ENCODE data around the gene FGD6. TPM values are rescaled to one million over a fixed set of nuclear protein-coding genes. Genes with fewer than 3 reads are reported as not detected.

Gene FGD6
- total RNA-seq, 6 experiments from 2014 or later: 3.5 to 7.8 (median 5.1) TPM

DNA sequence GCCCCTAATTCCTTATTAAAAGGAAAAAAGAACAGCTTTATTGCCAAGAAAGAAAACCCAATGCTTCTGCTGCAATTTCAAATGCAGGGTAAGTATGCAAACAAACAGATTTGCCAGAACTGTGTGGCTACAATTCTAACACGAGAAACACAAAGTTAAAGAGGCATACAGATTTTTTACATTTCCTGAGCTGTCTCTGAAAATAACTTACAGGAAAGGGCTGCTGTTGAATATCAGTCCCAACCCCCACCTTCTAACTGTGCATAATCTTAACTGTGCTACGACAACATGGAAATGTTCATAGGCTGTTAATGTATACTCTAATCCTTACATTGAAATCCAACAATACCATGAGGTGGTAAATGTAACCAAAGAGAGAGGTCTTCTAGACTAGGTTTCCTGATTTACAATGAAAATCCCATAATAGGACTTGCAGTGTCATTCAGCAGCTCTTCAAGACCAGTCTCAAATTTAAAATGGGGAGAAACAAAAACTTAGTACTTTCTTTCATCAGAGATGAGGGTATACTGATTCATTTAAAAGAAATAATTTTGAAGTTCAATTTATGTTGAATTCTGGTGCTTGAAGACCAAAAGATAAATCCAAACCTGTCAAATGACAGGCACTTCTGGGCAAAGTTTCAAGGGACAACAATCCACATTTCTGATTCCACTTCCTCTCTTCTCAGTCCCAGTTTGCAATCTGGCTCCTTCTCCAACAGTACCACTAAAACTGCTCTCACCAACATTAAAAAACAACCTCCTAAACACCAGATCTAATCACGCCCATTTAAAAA, 14.4 kb downstream of the FGD6 start:
- WGBS (ENCODE audit: insufficient coverage, low coverage, low lambda C conversion rate, missing lambda C conversion rate): 55% methylated on average over 3 of the region's 3 CpGs
- DNase-seq (no peak), ATAC-seq (peak in 3 of 4 donors; percentile 42 to 56 (median 47))
- TF ChIP-seq, protein P1, sequence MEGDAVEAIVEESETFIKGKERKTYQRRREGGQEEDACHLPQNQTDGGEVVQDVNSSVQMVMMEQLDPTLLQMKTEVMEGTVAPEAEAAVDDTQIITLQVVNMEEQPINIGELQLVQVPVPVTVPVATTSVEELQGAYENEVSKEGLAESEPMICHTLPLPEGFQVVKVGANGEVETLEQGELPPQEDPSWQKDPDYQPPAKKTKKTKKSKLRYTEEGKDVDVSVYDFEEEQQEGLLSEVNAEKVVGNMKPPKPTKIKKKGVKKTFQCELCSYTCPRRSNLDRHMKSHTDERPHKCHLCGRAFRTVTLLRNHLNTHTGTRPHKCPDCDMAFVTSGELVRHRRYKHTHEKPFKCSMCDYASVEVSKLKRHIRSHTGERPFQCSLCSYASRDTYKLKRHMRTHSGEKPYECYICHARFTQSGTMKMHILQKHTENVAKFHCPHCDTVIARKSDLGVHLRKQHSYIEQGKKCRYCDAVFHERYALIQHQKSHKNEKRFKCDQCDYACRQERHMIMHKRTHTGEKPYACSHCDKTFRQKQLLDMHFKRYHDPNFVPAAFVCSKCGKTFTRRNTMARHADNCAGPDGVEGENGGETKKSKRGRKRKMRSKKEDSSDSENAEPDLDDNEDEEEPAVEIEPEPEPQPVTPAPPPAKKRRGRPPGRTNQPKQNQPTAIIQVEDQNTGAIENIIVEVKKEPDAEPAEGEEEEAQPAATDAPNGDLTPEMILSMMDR (IDR thresholded peaks at IDR 0.05): no peak
- no peak for TF ChIP-seq POLR2A (IDR thresholded peaks at IDR 0.05)
- intact Hi-C loops (cut with DNase I): no loop called here
- Histone ChIP-seq H3K9me3 (no peaks in the 10 kb centered on the region), H3K4me1 (peaks cover 0 to 10% (median 0%) of the 10 kb centered on the region in 4 donors), H3K27me3 (no peaks in the 10 kb centered on the region), H3K36me3 (no peaks in the 10 kb centered on the region), H3K27ac (peak overlapping the region in 2 of 3 donors; percentile 15 to 21), H3K4me3 (no peak overlapping the region)

- TF ChIP-seq, protein P1 (IDR thresholded peaks at IDR 0.05): no peak
- TF ChIP-seq POLR2A (IDR thresholded peaks at IDR 0.05): no peak
- Histone ChIP-seq H3K9me3 (no peaks in the 10 kb centered on the region), H3K4me3 (no peak overlapping the region), H3K27me3 (no peaks in the 10 kb centered on the region), H3K36me3 (no peaks in the 10 kb centered on the region), H3K4me1 (peaks cover 0 to 10% (median 0%) of the 10 kb centered on the region in 4 donors), H3K27ac (peak overlapping the region in 1 of 3 donors; percentile 5)
- ATAC-seq (no peak), DNase-seq (no peak)
- intact Hi-C loops (cut with DNase I): no loop called here
- WGBS (ENCODE audit: insufficient coverage, low coverage, low lambda C conversion rate, missing lambda C conversion rate): 85% methylated on average over 4 of the region's 4 CpGs
Observed at GRCh38 chr12:95201056-95201670, 16.1 kb downstream of the FGD6 start.

DNA sequence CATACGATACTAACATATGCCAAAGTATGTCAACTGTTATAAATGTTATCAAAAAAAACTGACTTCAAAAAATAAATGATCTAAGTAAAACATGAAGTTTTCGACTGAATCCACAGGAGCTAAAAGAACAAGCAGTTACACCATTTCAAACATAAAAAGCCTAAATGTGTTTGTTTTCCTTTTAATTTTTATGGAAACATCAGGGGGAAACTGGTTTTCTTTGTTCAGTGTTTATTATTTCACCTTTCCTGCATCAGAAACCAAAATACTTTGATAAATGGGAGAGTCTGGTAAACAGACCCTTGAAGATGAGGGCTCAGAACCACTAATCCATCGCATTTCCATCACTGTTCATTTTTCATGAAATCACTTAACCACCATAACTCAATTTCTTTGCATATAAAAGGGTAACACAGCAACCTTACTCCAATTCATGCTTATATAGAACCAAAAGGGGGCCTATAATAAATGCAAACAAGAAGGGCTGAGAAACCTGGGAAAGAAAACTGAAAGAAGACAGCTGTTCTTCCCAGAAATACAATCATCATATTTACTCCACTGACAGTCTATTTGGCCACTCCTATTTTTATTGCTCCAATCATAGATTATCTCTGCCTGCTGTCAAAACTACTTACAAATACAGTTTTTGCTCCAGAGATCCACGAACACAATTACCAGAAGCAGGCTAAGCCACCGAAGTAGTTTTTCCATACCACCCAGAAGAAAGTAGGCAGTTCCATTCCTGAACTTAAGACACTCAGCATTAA, 17.0 kb downstream of the FGD6 start:
- H3K27me3 ChIP-seq: no peaks in the 10 kb centered on the region
- peak in 1 of 4 donors; percentile 17 for ATAC-seq
- TF ChIP-seq, protein P1 (IDR thresholded peaks at IDR 0.05): no peak
- no peak for TF ChIP-seq POLR2A (IDR thresholded peaks at IDR 0.05)
- peak overlapping the region in 1 of 3 donors; percentile 5 for H3K27ac ChIP-seq
- H3K36me3 ChIP-seq: no peaks in the 10 kb centered on the region
- peaks cover 0 to 10% (median 0%) of the 10 kb centered on the region in 4 donors for H3K4me1 ChIP-seq
- H3K9me3 ChIP-seq: no peaks in the 10 kb centered on the region
- no peak for DNase-seq
- no peak overlapping the region for H3K4me3 ChIP-seq
- intact Hi-C loops (cut with DNase I): no loop called here
- WGBS (ENCODE audit: insufficient coverage, low coverage, low lambda C conversion rate, missing lambda C conversion rate): 78% methylated on average over 5 of the region's 5 CpGs

DNA sequence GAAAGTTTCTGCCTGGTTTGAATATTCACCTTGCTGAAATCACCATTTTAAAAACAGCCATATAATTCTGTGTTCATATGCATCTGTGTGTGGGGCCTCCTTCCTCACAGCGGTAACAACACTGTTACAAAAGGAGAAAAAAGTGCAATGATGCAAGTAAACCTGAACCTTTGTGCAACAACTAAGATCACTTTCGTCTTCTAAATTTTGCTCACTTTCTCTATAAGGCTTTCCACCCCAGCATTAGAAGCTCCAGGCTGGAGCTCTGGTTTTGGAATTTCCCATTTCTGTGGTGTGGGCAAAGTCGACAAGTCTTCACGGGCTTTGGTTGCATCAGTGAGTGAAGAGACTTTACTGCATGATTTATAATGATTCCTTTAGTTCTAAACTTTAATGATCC, 18.4 kb downstream of the FGD6 start:
- TF ChIP-seq, protein P1 (IDR thresholded peaks at IDR 0.05): no peak
- no peak for TF ChIP-seq POLR2A (IDR thresholded peaks at IDR 0.05)
- 20% methylated on average over 3 of the region's 4 CpGs for WGBS (ENCODE audit: insufficient coverage, low coverage, low lambda C conversion rate, missing lambda C conversion rate)
- Histone ChIP-seq H3K27me3 (no peaks in the 10 kb centered on the region), H3K4me3 (no peak overlapping the region), H3K36me3 (no peaks in the 10 kb centered on the region), H3K27ac (peak overlapping the region in 1 of 3 donors; percentile 23), H3K9me3 (no peaks in the 10 kb centered on the region), H3K4me1 (peaks cover 0 to 10% (median 0%) of the 10 kb centered on the region in 4 donors)
- peak in 3 of 4 donors; percentile 48 to 76 (median 66) for ATAC-seq
- DNase-seq: no peak
- intact Hi-C loops (cut with DNase I): no loop called here

All from right lobe of liver (tissue), 6 donors.